GM18951 (cell line): ENCODE data around the gene YWHAG.
"Not testable (repeated sequence)": the region's sequence is repeated elsewhere in the genome, so short reads cannot be mapped to it uniquely, and the experiment has no call there.

ENCODE experiments used
- POLR2A ChIP-seq: IDR thresholded peaks from 4 replicates; pipeline ENCODE4 v1.6.1; 2011; ENCODE audit warnings: mild to moderate bottlenecking; ENCODE audit not compliant: insufficient read length, insufficient read depth; ENCODE audit errors: extremely low read depth
- in situ Hi-C: fragments of 300-500 bp; cut with MboI; formaldehyde crosslinking; loops from one replicate; pipeline ENCODE4 v1.12.0; 2022; ENCODE audit warnings: low sequenced_read_pairs, mixed read lengths, inconsistent platforms; ENCODE audit not compliant: unreplicated experiment

YWHAG gene

GRCh38 chr7:76301000-76301399 lies 57.8 kb downstream of the YWHAG start:
- TF ChIP-seq POLR2A, result no peak
- in situ Hi-C loops, result no loop called here

- TF ChIP-seq POLR2A, result no peak
- in situ Hi-C loops, result no loop called here
These were observed 58.5 kb downstream of the YWHAG start for GRCh38 chr7:76300166-76300731.

GRCh38 chr7:76296743-76297740 lies 61.7 kb downstream of the YWHAG start:
- in situ Hi-C loops, result no loop called here
- no peak for TF ChIP-seq POLR2A

GRCh38 chr7:76294344-76295024 lies 64.3 kb downstream of the YWHAG start:
- in situ Hi-C loops, result no loop called here
- no peak for TF ChIP-seq POLR2A

- TF ChIP-seq POLR2A, result no peak
- in situ Hi-C loops, result no loop called here
These were observed 65.3 kb downstream of the YWHAG start for GRCh38 chr7:76293407-76293901.

GRCh38 chr7:76292911-76293310 lies 65.9 kb downstream of the YWHAG start:
- in situ Hi-C loops, result not testable (repeated sequence)

GRCh38 chr7:76292213-76292573 lies 66.6 kb downstream of the YWHAG start:
- in situ Hi-C loops, result no loop called here
- no peak for TF ChIP-seq POLR2A

GRCh38 chr7:76291351-76292212 lies 67.2 kb downstream of the YWHAG start:
- in situ Hi-C loops, result no loop called here
- TF ChIP-seq POLR2A, result peak; percentile 24

- in situ Hi-C loops, result not testable (repeated sequence)
These were observed 67.9 kb downstream of the YWHAG start for GRCh38 chr7:76290847-76291350.

- TF ChIP-seq POLR2A, result no peak
- in situ Hi-C loops, result no loop called here
These were observed 71.9 kb downstream of the YWHAG start for GRCh38 chr7:76286842-76287403.

- no peak for TF ChIP-seq POLR2A
- in situ Hi-C loops, result no loop called here
These were observed 73.0 kb downstream of the YWHAG start for GRCh38 chr7:76285604-76286374.
